ENCODE measurements around the gene SIX3. TPM values are rescaled to one million over a fixed set of nuclear protein-coding genes. Genes with fewer than 3 reads are reported as not detected.

The SIX3 gene
- total and polyA plus RNA-seq, 4 donors = 0.02 to 0.06 TPM; not detected in 2

GRCh38 chr2:44928483-44929158 is 12.9 kb upstream of the SIX3 start:
- 4 to 5% methylated on average over 53 to 62 of the region's 62 CpGs for WGBS, 2 donors
- H3K4me3 ChIP-seq = no peak overlapping the region
- peaks cover 0 to 3% (median 0%) of the 10 kb centered on the region in 4 donors for H3K9me3 ChIP-seq (ENCODE audit: control insufficient read depth in 4 of 4, insufficient read depth in 3 of 4, low read length in 3 of 4)
- ATAC-seq (ENCODE audit: insufficient read depth, low FRiP score) (no peak), DNase-seq (peak in 1 of 3 donors; percentile 18)
- H3K36me3 ChIP-seq (ENCODE audit: control insufficient read depth in 4 of 4, insufficient read depth in 4 of 4, low read length in 4 of 4) = no peaks in the 10 kb centered on the region
- no peak overlapping the region for H3K27ac ChIP-seq (ENCODE audit: low read depth in 1 of 2, low read length in 1 of 2)
- TF ChIP-seq CTCF (IDR thresholded peaks at IDR 0.05; ENCODE audit: control extremely low read depth, extremely low read depth) = no peak
- H3K9ac ChIP-seq (ENCODE audit: insufficient read depth in 1 of 2, low read length in 2 of 2) = no peak overlapping the region
- H3K27me3 ChIP-seq (ENCODE audit: control insufficient read depth in 3 of 3, insufficient read depth in 3 of 3, low read length in 2 of 3) = peaks cover 23 to 94% (median 87%) of the 10 kb centered on the region in 3 donors
- peaks cover 0 to 12% (median 0%) of the 10 kb centered on the region in 5 donors for H3K4me1 ChIP-seq (ENCODE audit: control insufficient read depth in 5 of 5, insufficient read depth in 5 of 5, low read length in 5 of 5)

- WGBS, 2 donors = 5 to 6% methylated on average over 55 to 66 of the region's 66 CpGs
- no peak for DNase-seq
- peaks cover 0 to 14% (median 0%) of the 10 kb centered on the region in 5 donors for H3K4me1 ChIP-seq (ENCODE audit: control insufficient read depth in 5 of 5, insufficient read depth in 5 of 5, low read length in 5 of 5)
Measured at GRCh38 chr2:44929159-44929734, 12.3 kb upstream of the SIX3 start.

GRCh38 chr2:44929735-44930273 is 11.7 kb upstream of the SIX3 start:
- H3K36me3 ChIP-seq (ENCODE audit: control insufficient read depth in 4 of 4, insufficient read depth in 4 of 4, low read length in 4 of 4) = no peaks in the 10 kb centered on the region
- TF ChIP-seq CTCF (IDR thresholded peaks at IDR 0.05; ENCODE audit: control extremely low read depth, extremely low read depth) = no peak
- peaks cover 0 to 14% (median 3%) of the 10 kb centered on the region in 5 donors for H3K4me1 ChIP-seq (ENCODE audit: control insufficient read depth in 5 of 5, insufficient read depth in 5 of 5, low read length in 5 of 5)
- H3K27me3 ChIP-seq (ENCODE audit: control insufficient read depth in 3 of 3, insufficient read depth in 3 of 3, low read length in 2 of 3) = peaks cover 33 to 94% (median 83%) of the 10 kb centered on the region in 3 donors
- no peak overlapping the region for H3K27ac ChIP-seq (ENCODE audit: low read depth in 1 of 2, low read length in 1 of 2)
- H3K9me3 ChIP-seq (ENCODE audit: control insufficient read depth in 4 of 4, insufficient read depth in 3 of 4, low read length in 3 of 4) = peaks cover 0 to 3% (median 0%) of the 10 kb centered on the region in 4 donors
- H3K9ac ChIP-seq (ENCODE audit: insufficient read depth in 1 of 2, low read length in 2 of 2) = no peak overlapping the region
- ATAC-seq (ENCODE audit: insufficient read depth, low FRiP score) = no peak
- WGBS, 2 donors = 4 to 9% methylated on average over 32 of the region's 32 CpGs
- DNase-seq = no peak
- H3K4me3 ChIP-seq = no peak overlapping the region

More at GRCh38 chr2:44929159-44929734, 12.3 kb upstream of the SIX3 start:
- no peak for TF ChIP-seq CTCF (IDR thresholded peaks at IDR 0.05; ENCODE audit: control extremely low read depth, extremely low read depth)
- no peak for ATAC-seq (ENCODE audit: insufficient read depth, low FRiP score)
- Histone ChIP-seq H3K9me3 (ENCODE audit: control insufficient read depth in 4 of 4, insufficient read depth in 3 of 4, low read length in 3 of 4) (peaks cover 0 to 3% (median 0%) of the 10 kb centered on the region in 4 donors), H3K36me3 (ENCODE audit: control insufficient read depth in 4 of 4, insufficient read depth in 4 of 4, low read length in 4 of 4) (no peaks in the 10 kb centered on the region), H3K9ac (ENCODE audit: insufficient read depth in 1 of 2, low read length in 2 of 2) (no peak overlapping the region), H3K27me3 (ENCODE audit: control insufficient read depth in 3 of 3, insufficient read depth in 3 of 3, low read length in 2 of 3) (peaks cover 28 to 94% (median 86%) of the 10 kb centered on the region in 3 donors), H3K4me3 (no peak overlapping the region), H3K27ac (ENCODE audit: low read depth in 1 of 2, low read length in 1 of 2) (no peak overlapping the region)
